Prostate gland (tissue), 2 donors: Measurements from ENCODE around the gene DAZAP1.

ENCODE experiments used
- POLR2A ChIP-seq: fragments of 450-650 bp; IDR thresholded peaks from one replicate; pipeline ENCODE4 v1.6.1; 2016; ENCODE audit warnings: antibody characterized with exemption, mild to moderate bottlenecking
- POLR2AphosphoS5 ChIP-seq: sonication (generic); formaldehyde crosslinking; IDR thresholded peaks from one replicate; pipeline ENCODE4 v1.6.1; 2017; ENCODE audit warnings: antibody characterized with exemption
- TF ChIP-seq, protein P1 (sequence below), 4 experiments: fragments of 200-600 bp in 2 of 4; fragments of 450-650 bp in 2 of 4; sonication (generic) in 2 of 4; IDR thresholded peaks; 1 replicate in 3 of 4; 2 replicates in 1 of 4; pipeline ENCODE4 v1.5.1; 2016 to 2019; ENCODE audit warnings: antibody characterized with exemption in 4 of 4, mild to moderate bottlenecking in 2 of 4, moderate library complexity in 2 of 4

DNA sequence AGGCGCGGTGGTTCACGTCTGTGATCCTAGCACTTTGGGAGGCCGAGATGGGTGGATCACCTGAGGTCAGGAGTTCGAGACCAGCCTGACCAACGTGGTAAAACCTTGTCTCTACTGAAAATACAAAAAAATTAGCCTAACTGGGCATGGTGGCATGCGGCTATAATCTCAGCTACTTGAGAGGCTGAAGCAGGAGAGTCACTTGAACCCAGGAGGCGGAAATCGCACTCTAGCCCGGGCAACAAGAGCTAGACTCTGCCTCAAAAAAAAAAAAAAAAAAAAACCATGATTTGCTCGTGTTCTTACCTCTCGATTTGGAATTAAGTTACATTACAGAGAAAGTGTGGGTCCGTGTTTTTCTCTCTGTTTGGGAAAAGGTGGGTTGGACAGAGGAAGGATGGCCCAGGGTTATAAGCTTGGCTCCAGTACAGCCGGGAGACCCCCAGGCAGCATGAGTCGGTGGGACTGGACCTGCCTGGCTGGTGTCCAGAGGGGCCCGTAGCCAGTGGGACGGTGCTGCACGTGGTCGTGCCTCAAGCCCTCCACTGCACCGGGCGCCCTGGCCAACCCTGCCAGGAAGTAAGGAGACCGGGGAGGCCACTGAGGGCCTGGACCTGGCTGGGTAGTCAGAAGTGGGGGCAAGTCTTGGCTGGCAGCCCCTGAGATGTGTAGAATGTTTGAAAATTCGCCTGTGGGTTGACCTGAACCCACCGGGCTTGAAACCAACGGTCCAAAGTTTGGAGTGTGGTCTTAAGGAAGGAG lies 34.5 kb downstream of the DAZAP1 start:
- TF ChIP-seq POLR2A: no peak
- TF ChIP-seq, protein P1, sequence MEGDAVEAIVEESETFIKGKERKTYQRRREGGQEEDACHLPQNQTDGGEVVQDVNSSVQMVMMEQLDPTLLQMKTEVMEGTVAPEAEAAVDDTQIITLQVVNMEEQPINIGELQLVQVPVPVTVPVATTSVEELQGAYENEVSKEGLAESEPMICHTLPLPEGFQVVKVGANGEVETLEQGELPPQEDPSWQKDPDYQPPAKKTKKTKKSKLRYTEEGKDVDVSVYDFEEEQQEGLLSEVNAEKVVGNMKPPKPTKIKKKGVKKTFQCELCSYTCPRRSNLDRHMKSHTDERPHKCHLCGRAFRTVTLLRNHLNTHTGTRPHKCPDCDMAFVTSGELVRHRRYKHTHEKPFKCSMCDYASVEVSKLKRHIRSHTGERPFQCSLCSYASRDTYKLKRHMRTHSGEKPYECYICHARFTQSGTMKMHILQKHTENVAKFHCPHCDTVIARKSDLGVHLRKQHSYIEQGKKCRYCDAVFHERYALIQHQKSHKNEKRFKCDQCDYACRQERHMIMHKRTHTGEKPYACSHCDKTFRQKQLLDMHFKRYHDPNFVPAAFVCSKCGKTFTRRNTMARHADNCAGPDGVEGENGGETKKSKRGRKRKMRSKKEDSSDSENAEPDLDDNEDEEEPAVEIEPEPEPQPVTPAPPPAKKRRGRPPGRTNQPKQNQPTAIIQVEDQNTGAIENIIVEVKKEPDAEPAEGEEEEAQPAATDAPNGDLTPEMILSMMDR (IDR thresholded peaks at IDR 0.05): no peak
- no peak for TF ChIP-seq POLR2AphosphoS5
